ENCODE data around the gene ADGRL4.
A peak's percentile ranks its signal among the peaks of the same experiment; 100 is the strongest.
"Not testable (repeated sequence)": the region's sequence is repeated elsewhere in the genome, so short reads cannot be mapped to it uniquely, and the experiment has no call there.

Gene ADGRL4

DNA sequence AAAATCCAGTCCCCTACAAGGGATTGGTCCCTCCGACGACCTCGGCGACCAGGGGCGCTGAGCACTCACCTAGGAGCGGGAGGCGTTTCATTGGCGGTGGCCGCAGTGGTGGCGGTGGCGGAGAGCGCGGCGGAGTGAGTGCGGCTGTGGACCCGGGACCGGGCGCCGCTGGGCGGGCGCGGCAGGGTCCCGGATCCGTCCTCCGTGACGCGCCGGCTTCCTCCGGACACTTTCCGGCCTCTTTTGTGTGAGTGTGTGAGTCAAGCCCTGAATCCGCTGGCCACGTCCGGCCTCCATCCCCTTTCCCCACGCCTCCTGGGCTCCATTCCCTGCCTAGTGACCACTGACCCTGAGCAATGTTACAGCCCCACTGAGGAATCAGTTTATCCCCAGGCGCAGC is at the start of gene ADGRL4:
ADGRL4 (minus strand) TSS at position 167 of the 400 bp plus-strand sequence; CDS start at position 91, 76 bp downstream.
- no peak for DNase-seq

DNA sequence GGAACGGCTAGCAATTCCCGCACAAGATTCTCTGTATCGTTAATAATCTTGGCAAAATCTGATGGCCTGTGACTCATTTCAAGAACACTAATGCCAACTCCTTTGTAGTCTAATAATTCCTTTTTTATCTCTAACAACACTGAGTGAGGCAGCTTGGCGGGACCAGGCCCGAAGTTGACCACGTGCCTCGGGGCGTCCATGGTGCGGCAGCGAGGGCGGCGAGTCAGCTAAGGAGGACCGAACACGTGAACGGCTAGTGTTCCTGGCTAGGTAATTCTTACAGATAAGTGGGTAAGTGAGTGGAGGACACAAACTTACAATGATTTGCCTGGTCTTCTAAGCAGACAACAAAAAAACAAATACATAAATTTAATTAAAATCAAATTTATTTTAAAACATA is 49.3 kb upstream of the ADGRL4 start:
- DNase-seq, result no peak

DNA sequence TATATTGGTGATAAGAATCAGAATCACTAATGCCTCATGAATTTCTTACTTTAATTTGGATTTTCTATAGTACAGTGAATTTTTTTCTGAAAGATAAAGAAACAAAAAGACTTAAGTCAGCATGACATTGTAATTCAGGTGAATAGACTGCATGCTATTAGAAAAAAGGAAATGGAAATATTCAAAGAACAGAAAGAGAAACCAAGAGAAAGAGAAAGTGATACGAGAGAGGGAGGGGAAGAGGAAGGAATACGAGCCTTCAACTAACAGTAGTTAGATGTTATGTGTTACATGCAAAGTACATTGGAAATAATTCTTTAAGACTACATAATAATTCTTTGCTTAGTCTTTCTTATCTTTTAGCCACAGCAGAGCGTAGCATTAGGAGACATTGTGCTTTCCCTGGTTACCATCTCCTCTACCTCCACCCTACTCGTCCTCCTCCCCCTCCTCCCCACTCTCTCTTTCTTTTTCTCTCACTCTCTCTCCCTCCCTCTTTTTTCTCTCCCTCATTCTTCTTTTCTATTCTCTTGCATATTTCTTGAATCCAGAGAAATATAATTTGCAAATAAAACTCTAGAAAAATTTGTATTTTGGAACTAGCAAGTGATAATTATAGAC is 46.4 kb upstream of the ADGRL4 start:
- DNase-seq, result no peak

DNA sequence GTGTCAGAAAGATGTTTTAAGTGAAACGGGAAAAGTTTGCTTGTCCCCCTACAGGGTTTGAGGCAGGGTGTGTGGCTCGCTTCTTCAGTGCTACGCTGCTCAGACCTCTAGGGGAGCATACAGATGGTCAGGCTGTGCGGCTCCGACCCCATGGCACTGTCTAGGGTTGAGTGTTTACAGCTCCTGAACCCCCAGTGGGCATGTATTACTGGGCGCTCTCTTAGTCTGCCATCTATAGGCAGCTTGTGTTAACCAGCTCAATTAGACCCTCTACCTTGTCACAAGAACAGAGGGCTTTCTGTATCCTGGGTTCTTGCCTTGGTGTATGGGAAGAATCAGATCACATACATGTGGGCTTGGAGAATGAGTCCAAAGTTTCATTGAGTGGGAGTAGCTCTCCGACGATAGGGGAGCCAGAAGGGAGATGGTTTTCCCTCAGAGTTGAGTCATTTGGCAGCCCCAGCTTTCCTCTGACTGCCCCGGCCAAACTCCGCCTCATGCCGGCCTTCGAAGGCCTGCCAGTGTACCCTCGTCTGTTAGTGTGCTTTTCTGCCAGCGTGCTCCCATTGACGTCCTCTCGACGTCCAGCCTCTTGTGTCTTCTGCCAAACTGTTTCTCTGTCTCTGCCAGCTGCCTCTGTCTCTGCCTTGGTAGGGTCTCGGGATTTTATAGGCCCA is 38.6 kb upstream of the ADGRL4 start:
- DNase-seq, result peak; percentile 66

DNA sequence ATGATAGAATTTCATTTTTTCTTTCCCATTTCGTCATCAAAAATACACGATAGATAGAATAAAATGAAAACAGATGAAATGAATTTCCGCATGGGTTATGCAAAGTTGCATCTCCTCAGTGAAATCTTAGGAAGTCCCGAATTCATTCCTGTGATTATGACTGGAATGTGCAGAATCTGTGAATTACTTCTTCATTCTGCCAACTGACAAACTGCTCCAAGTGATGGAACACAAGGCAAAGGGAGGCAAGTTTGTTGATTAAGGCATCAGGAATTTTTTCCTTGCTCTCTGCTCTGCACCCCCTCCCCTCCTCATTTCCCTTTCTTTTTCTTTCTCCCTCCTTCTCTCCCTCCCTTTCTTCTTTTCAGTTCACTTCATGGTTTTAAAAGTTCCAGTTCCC is 37.0 kb upstream of the ADGRL4 start:
- peak; percentile 95 for DNase-seq

DNA sequence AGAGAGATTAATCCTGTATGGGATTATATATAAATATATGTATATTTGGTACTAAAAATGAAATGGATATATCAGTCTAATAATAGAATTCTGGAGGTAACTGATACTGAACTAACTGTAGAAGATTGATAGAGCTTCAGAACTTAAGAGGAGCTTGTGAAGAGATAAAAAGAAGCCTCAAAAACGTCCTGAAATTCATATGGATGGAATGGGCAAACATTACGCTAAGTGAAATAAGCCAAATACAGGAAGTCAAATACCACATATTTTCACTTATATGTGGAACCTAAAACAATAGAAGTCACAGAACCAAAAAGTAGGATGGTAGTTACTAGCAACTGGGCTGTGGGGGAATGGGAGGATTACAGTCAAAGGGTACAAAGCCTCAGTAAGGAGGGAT is 36.0 kb upstream of the ADGRL4 start:
- DNase-seq, result no peak

DNA sequence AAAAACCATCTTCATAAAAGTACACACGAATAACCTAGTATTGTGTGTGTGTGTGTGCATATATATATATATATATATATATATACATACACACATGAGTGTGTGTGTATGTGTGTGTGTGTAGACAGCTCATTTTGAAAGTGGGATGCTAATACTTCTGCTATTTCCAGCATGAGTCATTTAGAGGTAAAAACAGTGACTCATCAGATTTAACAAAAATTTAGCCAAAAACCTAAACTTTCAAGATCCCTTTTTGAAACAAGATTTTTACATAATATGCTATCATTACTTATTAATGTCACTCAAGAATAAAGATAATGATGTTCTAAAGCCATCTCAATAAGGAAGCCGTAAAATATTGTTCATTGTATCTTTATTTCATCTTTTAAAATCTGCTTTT is 35.6 kb upstream of the ADGRL4 start:
- peak; percentile 57 for DNase-seq

DNA sequence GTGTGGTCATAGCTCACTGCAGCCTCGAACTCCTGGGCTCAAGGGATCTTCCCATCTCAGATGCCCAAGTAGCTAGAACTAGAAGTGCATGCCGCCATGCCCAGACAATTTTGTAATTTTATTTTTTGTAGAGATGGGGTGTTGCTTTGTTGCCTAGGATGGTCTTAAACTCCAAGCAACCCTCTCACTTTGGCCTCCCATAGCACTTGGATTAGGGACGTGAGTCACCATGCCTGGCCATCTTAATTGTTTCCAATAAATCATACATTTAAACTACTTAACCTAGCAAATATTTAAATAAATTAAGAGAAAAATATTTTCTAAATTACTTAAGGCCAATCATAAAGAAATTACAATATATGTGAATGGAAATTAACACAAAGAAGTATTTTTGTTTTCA is 35.1 kb upstream of the ADGRL4 start:
- no peak for DNase-seq

DNA sequence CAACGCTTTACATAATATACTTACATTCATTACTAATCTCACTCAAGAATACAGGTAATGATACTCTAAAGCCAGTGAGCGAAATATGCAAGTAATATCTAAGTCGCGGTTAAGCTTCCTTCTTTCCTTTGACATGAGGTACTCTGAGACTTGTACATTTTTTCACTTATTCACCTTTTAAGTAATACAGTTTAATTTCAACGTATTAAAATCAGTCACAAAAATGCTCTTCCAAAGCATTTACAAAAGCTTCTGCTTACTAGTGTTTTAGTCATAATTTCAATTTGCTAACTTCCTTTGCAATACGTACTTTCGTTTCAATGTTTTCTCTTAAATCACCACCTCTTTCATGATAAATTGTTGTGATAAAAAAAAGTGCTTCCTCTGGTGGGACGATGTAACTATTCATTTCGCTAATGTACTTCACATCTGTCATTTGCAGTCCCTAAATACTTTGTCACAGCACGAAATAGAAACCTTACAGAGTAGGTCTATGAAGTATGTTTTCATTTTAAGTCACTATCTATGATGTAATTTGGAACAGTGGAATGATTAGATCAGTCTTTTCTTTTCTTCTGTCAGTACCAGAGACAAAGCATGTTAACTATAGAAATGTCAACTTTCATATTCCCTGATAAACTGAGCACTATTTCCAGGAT is 34.0 kb upstream of the ADGRL4 start:
- DNase-seq, result no peak

DNA sequence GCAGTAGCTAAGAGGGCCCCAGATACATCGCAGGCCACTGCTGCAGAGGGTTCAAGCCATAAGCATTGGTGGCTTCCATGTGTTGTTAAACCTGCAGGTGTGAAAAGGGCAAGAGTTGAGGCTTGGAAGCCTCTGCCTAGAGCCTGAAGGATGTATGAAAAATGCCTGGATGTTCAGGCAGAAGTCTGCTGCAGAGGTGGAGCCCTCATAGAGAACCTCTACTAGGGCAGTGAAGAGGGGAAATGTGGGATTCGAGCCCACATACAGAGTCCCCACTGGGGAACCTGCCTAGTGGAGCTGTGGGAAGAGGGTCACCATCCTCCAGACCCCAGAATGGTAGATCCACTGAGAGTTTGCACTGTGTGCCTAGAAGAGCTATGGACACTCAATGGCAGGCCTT is 30.6 kb upstream of the ADGRL4 start:
- no peak for DNase-seq

DNA sequence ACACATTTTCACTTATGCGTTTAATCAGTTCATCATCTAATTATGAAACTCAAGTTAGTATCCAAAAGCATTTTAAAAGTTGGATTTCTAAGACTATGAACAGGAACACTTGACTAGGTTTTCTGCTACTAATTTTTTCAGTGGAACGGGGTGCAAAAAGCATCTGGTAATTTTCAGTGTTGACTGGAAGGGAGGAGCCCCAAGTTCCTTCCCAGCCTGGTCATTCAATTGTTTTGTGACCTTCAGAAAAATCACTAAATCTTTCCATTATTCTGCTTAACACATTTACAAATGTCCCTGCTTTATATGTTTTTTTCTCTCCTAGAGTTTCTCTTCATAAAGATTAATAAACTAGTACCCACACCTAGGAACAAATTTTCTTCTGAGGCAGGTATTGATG is 6.0 kb upstream of the ADGRL4 start:
- DNase-seq, result no peak

DNA sequence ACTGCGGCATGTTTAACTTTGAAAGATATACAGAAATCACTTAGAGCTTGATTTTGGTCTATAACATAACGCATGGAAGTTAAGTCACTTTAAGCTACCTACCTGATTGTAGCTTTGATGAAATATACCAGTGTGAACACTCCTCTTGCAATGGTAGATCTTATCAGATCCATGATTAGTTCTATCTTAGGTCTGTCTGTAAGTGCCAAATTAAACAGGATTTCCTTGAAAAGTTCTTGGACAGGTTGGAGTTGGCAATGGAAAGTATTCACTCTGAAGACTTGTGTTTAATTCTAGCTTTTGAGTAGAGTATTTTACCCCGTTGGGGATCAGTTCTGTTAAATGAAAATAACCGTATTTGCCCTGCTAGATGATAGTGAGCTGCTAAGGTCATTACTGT is 4.1 kb upstream of the ADGRL4 start:
- DNase-seq, result no peak

DNA sequence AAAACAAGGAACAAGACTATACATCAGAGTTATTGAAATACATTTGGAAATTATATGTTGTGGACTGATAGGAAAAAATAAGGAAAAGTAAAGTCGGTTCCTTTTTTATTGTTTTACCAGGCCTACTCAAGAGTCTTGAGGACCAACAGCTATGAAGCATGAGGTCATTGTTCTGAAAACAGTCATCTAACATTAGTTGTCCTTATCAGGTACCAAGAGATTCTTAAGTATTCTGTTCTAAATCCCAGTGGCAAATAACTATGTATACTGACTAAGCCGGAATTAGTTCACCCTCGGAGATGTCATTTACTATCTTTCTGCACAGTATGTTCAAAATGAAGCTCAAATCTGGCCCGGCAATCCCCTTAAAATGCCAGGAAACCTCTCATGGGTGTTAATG is 585 bp downstream of the ADGRL4 start:
- no peak for DNase-seq

DNA sequence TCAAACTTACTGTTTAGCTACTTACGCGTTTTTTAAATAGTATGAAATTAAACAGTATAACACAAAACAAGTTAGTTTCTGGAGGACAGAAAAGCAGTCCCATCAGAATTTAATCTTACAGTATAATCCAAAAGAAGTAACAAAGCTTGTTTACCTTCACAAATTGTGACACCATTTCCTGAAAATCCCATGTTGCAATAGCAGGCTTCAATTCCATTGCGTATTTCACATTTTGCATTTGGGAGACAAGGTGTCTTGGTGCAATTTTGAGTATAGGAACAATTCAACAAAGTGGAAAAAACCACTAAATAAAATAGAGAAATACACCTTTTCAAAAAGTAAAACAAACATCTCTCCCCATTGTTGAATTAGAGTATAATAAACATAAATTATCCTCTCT is 1.6 kb downstream of the ADGRL4 start:
- no peak for DNase-seq

DNA sequence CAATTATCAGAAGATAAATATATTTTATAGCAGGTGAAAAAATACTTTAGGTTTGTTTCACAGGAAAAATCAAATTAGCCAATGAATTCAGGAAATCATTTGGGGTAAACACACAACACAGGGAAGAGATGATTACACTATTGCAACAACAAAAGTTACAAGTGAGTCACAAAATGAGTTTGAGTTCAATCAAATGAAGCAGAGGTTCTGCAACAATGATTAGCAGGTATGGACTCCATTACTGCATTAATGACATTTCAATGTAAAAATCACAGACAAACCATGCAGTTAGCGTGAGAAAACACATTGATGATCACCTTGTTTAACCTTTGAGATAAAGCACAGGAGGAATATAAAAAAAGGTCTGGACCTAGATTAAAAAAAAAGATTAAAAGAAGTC is 9.7 kb downstream of the ADGRL4 start:
- DNase-seq, result no peak

DNA sequence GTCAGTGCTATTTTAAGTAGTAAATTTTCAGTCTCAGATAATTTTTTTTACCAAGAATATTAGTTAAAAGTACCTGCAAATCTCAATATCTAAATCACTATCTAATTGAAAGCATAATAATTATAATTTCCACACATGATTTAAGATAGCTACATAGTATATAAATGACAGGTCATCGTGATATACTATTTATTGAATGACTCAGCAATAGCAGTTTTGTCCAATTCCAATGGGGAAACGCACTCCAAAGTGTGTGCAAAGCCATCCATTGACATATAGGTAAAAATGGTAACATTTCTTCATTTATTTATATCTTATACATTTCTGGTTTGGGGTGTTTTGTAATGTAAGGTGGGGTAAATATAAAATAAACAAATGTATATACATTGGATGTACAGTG is 19.5 kb downstream of the ADGRL4 start:
- DNase-seq, result no peak

DNA sequence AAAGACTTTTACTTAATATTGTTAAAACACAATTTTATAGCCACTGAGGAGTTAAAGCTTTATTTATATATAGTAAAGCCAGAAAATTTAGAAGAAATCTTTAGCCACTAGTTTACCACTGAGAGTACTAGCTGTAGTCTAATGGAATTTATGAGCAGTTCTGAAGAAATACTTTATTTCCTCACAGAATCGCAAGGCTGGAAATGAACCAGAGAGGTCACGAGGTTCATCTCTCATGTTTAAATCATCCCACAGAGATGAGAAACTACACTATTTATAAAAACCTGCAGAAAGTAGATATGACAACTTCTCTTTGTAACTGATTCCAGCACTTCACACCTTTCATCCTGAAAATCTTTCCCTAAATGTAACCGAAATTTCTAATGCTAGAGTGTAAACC is 26.0 kb downstream of the ADGRL4 start:
- peak; percentile 20 for DNase-seq

DNA sequence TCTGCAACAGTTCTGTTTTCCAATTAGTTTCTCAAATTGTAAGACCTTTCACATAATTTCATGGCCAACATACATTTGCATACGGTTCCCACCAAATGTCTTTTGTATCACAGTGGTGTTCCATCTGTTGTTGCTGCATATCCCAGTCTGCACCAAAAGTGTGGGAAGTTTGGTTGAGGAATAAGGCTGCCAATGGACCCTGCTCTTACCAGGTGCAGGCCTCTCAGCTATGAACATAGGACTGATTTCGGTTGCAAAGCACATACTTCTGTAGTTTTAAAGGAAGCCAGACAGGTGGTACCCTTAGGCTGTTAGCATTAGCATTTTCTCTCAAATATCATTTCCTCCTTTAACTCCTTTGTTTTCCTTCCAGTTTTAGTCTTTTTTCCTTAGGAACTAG is 33.8 kb downstream of the ADGRL4 start:
- DNase-seq, result no peak

DNA sequence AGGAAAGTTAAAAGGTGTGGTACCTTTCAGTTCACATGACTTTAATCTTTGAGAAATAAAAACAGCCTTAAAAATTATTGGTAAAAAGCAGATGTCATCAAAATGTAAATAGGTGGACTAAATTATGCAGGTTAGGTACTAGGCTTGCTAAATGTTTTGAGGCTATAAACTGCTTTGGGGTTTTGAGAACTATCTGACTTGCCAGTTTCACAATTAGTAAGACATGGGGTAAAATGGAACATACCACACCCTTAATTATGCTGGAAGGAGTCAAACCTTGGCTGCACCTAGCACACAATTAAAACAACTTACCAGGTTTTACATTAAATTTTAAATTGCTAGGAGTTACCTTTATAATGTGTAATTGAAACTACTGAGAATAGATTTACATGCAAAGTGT is 39.4 kb downstream of the ADGRL4 start:
- not testable (repeated sequence) for DNase-seq

DNA sequence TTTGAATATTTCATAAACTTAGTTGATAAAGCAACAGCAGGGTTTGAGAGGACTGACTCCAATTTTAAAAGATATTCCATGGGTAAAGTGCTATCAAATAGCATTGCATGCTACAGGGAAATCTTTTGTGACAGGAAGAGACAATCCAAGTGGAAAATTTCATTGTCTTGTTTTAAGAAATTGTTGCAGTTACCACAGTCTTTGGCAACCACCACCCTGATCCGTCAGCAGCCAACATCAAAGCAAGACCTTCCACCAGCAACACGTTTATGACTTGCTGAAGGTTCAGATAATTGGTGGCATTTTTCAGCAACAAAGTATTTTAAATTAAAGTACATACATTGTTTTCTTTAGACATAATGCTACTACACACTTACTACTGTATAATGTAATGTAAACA is 47.8 kb downstream of the ADGRL4 start:
- no peak for DNase-seq

DNA sequence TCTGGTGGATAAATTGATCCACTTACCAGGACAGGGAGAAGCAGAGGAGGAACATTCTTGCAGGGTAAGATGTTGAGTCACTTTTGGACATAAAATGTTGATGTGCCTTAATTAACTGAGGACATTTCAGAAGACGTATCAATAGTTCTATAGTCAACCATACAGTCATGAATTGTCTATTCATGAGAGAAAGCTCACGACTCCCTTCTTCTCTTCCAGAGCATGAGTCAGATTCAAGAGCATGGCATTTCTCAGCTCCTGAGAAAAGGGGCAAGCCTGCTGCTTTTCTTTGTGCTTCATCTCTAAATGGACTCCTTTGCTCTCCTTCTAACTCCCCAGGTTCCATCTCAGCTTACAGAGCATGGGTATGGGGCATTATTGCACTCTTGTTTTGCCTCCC is 55.7 kb downstream of the ADGRL4 start:
- DNase-seq, result no peak

DNA sequence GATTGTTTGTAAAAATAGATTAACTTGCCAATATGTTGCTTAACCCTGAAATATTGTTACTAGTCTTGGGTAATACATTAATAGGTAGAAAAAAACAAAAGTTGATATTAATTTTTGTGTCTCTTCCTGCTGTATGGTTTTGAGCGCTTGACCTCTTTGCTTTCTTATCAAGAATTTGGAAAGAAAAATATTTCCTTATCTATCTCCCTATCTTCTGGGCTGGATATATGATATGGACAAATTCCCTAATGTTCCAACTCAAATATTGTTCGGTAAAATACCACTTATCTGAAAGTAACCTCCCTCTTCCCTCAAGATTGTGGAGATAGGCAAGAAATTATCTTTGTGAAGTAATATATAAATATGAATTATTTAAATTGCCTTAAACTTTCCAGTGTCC is 57.3 kb downstream of the ADGRL4 start:
- no peak for DNase-seq

DNA sequence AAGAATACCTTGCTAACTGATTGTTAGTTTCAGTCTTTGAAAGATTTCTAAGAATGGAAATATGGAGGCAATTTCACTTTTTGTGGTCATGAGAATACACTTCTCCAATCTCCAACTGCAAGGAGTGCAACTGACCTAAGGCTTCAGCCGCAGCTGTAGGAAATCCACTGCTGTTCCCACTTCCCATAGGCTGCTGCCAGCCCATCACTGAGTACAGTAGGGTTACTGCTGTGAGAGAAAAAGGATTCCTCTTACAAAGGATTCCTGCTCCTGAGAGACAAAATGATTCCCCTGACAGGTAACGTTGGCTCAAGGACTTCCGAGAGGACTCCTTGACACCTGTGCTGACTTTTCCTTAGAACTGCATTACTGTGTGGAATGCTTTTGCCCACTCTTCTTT is 87.4 kb downstream of the ADGRL4 start:
- no peak for DNase-seq

DNA sequence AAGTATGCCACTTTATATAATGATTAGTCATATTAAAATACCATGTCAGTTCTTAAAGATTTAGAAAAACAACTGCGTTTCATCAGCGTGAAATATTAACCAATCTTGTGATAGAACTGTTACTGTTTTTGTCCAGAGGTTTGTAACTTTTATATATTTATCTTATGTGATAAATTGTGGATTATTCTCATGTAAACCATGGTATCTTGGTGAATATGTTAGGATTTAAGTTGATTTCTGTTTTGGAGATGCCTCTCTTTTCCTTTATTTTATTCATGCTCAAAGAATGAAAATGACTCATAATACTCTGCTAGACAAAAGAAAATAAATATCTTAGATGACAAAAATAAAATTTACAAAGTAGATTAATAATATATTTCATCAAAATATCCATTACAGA is 88.4 kb downstream of the ADGRL4 start:
- no peak for DNase-seq

DNA sequence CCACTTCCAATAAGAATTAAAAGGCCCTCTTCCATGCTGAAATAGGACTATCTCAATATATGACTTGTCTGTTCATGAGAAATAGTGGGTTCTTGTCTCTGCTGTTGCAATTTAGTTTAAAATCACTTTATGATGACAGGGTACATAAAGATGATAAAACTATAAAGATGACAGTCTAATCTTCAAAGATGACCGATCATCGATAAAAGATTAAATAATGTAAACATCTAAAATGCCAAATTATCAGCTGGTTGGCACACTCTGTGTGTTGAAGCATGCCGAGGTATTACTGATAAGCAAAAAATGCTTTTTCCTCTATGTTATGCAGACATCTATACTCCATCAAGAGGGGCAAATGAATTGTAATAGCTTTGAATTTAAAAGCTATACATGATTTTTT is 89.5 kb downstream of the ADGRL4 start:
- DNase-seq, result no peak

Measured in NCI-H226 (cell line).